NOMO-1 treated with DMSO at 0.1 percent for 48 hours (cell line): ENCODE data around the gene SLC1A2.

ENCODE experiments used
- DNase-seq: peaks from one replicate; lab custom pipeline; 2025; ENCODE audit not compliant: unreplicated experiment; lab: John Stamatoyannopoulos, UW

The SLC1A2 gene

DNA sequence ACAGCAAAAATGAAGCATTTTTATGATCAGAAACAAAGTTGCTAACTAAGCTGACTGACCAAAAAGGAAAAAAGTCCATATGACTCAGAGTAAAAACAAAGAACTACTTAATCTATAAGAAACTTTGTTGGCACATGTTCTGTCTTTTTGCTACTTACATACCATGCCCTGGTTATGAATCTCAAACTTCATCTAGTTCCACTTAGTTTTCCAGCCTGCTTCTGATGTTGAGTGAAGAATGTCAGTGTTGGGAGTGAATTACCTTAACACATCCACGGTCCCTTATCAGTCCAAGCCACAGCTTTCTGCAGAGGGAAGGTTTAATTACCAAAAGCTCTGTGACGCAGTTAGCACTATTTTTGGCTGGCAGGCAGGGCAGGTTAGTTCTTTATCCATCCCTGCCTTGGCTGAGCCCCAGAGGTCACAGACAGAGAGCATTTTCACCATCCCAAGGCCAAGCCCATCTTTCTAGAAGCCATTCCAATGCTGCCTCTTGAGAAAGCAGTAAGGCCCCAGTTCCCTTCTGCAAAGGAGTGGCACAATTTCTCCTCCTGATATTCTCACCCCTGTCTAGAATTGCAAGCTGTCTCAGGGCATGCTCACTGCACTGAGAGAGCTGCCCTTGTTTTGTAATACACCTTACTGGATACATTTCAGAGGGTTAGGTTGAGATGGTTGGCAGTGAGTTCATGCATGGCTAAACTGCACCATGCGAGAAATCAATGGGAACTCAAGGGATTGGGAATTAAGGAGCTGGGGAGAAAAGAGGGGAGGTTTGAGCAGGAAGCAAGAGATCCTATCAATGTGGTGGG lies 67.1 kb downstream of the SLC1A2 start:
- DNase-seq: peak; percentile 9

DNA sequence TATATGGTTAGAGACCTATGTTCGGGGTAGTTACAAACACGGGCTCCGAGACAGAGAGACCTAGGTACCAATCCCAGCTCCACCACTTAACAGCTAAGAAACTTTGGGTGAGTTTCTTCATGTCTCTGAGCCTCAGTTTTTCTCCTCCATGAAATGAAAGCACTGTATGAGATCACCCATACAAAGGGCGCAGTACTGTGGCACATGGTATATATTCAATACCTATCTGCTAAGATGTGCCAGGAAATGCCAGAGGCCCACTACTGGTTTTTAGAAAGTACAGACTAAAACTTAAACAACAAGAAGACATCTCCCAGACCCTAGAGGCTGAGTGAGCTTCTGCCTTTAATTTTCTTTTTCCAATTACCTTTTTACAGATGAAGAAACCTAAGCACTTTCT lies 69.5 kb downstream of the SLC1A2 start:
- DNase-seq: no peak

DNA sequence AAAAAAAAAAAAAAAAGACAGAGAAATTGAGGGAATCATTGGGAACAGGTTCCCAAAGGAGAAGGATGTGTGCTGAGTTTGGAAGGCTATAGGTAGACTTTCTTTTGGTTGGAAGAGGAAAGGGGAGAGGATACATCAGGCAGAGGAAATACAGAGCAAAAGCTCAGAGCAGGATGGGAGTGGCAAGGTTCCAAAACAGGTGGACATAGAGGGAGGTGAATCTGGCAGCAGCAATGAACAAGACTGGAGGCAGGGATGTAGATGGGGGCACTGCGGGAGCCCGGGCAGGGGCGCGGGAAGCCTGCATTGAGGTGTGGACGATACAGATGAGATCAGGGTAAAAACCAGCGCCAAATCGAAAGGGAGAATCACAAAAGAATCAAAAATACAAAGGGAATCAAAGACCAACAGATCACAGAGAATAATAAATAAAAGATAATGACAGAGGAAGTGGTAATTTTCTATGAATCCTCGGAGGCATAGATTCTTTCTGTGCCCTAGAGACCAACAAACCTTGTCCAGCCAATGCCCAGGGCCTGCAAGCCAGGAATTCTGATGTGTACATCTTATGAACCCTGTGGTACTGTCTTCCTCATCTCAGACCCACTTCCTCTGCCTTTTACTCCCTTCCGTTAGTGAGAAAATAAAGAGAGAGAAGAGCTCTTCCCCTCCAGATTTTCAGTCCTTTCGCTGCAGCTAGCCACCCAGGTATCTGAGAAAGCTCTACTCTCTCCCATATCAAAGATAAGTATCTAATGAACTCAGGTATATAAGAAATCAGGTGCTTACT lies 70.3 kb downstream of the SLC1A2 start:
- no peak for DNase-seq

DNA sequence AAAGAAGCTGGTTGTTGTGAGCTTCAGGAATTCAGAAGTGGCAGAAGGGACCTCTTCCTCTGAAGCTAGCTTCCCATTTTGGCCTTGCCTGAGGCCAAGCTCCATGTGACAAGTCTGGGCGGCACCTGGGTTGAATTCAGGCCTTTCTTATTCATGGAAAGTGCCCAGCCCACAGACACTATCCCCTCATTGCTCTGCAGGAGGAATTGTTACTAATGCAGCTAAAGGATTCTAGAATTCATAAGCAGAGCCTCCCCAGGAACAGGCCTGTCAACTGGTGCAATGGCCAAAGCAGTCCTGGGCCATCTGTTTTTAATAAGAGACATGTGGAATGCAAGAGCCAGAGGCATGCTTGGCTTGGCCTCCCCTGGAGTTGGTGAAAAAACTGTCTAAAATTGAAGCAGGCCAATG lies 71.4 kb downstream of the SLC1A2 start:
- no peak for DNase-seq

DNA sequence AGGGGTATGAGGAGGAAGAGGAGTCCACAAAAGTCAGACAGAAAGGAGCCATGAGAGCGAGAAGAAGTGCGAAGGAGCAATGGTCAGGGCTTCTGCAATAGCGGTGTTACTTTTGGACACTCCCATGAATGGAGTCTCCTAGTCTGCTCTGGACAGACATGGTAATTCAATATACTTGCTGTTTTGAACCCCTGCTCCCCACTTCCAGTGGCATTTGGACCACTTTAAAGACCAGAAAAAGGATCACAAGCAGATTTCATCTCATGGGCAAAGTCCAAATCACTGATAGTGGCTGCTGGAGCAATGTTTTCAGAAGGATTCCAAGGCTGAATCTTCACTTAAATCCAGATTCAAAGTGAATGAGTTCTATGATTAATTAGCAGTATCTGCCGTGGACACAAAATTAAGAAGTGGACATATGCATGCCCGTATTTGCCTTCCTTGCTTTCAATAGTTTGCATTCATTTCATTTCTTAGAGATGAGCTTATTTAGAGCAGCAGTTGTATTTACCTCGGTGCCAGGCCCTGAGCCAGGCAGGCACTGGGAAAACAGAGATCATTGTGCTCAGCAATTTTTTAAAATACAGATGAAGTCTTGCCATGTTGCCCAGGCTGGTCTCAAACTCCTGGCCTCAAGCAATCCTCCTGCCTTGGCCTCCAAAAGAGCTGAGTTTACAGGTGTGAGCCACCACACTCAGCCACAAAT lies 72.0 kb downstream of the SLC1A2 start:
- no peak for DNase-seq

DNA sequence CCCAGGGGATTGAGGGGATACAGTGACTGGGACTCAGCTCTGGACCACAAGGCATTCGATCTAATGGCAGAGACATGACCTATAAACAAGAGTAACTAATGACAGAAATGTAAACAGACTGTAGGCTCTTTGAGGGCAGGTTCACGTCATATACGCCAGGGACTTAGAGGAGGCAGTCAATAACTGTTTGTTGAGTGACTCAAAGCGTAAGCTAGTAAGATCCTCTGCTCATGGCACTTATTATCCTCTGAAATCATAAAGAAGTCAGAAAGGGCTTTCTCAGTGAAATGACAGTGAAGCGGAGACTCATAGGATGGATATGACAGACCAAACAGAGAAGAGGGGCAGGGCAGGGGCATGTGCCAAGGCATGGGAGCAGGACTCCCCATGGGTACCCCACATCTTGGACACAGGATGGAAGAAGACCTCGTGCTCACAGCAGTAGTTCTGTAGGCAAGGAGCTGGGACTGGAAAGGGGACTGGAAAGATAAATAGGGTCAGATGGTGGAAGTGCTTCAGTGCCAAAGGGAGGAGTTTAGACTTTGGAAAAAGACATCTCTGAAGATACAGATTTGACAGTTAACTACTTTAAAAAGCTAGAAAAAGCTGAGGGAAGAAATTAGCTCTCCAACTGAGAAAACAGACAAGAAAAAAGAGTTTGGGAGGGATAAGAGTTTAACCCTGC lies 72.7 kb downstream of the SLC1A2 start:
- no peak for DNase-seq

DNA sequence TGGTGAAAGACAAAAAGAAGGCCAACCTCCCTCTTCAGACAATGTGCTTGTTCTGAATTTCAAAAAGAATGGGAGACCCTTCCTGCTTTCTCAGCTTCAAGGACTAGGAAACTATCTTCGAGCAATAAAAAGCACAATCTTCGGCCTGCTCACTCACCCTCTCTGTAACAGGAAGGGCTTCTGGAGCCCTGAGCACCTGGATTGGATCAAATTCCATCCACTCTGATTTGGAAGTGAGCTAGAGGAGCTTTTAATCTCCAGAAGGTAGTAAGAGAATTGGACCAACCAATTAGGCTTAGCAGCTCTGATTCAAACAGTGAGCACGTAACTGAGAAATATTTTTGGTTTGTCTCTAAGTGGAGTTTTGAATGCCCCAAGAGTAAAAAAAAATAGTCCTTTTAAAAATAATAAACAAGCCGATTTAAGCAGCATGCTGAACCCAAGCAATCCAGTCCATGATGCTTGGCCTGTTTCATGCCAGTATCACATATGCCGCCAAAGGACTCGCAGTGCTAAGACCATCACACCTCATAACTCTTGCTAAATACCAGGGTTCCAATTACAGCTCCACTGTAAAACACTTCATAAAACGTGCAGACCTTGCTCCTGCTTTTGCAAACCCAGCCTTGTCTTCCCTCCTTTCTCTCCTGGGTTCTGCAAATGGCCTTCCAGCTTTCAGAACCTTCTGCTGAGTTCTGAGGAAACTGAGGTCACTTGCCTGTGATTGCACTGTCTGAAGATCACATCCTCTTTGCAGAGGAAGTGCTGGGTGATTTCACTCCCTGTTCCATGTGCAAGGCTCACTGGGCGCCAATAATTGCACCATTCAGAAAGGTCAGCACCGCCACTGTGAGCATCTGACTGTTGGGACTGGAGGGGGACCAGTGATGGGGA lies 74.4 kb downstream of the SLC1A2 start:
- peak; percentile 45 for DNase-seq

DNA sequence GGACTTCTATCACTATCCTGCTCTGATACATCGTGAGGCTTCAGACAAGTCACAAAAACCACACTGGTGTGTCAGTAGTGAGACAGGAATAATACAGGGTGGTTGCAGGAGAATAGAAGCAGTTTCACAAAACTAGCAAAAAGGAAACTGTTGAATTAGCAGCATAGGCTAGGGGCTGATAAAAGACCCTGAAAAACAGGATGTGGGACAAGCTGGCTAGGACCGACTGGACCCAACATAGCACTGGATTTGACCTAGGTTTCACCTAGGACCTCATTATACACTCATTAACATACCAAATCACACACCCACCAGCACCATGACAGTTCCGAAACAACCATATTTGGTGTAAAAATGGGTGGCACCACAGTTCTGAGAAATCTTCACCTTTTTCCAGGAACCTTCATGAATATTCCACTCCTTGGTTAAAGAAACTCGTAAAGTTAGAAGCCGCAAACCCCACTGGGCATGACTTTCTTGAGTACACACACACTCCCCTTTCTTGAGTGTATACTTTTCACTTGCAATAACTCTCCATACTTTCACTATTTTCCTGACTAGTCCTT lies 76.2 kb downstream of the SLC1A2 start:
- no peak for DNase-seq

DNA sequence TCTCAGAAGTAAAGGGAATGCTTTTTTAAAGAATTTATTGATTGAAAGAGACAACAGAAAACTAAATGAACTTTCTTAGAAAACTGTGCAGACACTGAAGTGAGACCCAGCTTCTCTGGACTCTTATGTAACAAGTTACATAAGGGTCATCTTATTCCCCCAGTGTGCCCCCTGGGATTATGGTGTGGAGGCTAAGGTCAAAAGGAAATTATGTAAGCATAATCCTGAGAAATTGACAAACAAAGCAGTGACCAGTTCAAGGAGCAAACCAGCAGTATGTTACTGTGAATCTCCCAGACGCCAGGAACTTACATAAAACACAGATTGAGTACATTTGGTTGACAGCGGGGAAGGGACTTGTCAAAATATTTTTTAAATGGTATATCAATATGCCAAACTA lies 78.6 kb downstream of the SLC1A2 start:
- DNase-seq: no peak

DNA sequence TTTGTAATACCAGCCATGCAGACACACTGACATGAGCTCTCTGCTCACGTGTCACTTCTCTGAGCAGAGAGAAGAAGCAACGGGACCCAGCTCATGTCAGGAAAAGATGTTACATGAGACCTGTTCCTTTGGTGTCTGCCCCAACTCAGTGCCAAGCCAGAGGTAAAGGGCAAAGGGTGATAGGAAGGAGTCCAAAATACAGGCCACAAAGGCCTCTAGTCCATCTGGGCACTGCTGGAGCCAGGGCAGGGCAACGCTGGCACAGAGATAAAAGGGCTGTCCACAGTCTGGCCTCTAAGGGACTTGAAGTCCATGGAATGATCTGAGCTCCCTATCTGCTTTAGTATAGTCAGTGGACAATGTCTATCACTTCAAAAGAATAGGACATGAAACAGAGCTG lies 79.3 kb downstream of the SLC1A2 start:
- no peak for DNase-seq

DNA sequence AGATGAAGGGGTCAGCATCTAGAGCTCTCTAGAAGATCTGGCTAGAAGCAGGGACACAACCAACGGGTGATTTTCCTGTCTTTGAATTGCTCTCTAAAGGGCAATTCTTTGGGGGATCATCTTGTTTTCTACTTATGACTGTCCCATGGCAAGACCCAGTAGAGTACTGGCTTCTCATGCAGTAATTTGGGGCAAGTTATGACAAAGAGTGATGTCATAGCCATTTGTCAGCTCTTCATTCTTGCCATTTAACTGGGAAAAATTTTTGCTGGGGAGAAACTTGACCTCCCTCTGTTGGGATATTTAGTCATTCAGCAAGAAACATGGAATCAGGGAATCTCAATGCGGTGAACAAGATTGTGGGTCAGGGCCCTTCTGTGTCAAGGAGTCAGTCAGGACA lies 80.4 kb downstream of the SLC1A2 start:
- DNase-seq: no peak

DNA sequence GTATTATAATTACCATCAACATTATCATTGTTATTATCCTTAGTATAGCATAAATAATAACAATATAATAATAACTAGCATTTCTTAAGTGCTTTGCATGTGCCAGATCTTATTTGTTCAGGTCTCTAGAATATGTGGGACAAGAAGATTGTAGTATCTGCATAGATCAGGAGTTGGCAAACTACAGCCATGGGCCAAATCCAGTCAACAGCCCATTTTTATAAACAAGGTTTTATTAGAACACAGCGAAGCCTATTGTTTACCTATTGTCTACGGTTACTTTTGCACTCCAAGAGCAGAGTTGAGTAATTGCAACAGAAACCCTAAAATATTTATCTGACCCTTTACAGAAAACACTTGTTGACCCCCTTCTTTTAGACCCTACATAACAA lies 81.4 kb downstream of the SLC1A2 start:
- no peak for DNase-seq

DNA sequence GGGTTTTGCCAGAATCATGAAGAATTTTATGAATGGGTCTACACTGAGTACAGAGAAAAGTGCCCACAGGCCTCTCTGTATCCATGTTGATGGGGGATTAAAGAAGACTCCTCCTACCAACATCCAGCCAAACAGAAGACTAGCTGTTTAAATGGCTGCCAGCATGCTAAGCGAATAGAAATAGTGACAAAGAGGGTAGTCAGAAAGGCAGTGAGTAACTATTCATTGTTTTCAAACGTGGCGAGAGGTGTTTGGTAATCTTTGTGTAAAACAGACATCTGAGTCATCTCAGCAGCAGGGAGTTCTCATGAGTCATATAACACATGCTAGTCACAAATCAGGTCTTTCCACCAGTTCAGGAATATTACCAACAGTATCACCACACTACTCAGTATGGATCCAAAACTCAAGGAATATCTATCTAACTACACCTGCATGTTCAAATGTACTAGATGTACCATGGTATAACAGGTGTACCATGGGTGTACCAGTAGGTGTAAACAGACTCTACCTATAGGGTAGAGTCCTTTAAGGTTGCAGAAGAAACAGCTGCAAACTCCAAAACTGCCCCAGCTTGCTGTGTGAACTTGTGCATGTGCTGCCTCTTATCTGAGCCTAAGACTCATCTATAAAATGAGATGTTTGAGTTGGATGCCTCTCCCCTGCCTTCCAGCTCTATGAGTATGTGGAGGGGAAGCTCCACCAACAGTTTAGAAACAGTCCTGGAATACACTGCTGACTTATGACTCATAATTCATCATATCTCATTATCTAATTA lies 82.0 kb downstream of the SLC1A2 start:
- DNase-seq: peak; percentile 69

DNA sequence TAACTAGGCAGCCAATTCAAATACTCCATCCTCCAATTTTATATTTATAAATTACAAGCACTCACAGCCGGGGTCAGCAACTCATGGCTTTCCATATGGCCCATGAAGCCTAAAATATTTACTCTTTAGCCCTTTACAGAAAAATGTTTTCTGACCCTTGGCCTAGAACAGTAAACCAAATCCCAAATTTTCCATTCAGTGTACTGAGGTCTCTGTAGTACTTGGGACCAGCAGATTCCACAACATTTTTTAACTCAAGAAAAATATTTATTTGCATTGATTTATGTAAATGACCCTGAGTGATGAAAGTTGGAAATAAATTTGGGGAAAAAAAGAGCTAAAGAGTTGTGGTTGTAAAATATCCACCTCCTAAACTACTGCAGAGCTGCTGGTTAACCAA lies 82.6 kb downstream of the SLC1A2 start:
- DNase-seq: no peak

DNA sequence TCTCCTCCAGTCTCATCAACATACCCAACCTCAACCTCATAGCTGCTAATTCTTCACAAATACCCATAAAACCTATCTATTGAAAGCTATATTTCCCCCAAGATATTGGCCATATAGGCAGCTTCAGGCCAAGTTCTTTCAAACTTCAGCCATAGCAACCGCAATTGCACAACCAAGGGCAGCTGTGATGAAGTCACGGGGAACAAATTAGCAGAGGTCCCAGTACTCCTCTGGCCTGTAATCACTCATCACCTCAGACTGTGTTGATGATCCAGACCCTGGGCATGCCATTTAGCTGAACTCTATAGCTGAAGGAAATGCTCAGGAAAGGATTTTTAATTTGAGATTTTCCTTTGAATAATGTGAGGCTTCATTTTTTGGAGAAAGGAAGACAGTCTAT lies 84.1 kb downstream of the SLC1A2 start:
- no peak for DNase-seq

DNA sequence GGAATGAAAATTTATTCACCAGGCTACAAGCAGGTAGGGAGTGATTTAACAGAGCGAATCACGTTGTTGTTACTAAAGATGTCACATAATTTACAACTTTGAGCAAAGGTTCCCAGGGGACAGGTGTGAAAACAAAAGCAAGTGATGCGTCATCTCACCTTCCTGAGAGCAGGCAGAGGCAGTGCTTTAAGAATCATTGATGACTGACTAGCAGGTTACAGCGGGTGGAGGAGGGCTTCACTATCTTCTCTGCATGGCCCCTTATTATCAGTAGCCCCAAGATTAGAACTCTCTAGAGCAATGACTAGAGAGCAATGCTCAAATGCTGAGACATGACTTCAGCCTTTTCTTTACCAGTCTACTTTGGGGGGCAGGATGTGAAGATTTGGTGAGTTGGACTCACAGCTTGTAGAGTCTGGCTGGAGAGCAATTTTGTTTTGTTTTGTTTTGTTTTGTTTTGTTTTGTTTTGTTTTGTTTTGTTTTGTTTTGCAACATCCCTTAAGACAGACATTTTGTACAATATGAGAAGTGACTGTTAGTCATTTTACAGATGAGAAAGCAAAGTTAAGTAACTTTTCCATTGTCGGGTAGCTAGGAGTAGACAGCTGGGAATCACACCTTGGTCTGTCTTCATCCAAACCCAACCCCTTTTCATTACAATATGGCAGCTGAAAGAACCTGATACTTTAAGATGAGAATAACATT lies 84.8 kb downstream of the SLC1A2 start:
- DNase-seq: no peak

DNA sequence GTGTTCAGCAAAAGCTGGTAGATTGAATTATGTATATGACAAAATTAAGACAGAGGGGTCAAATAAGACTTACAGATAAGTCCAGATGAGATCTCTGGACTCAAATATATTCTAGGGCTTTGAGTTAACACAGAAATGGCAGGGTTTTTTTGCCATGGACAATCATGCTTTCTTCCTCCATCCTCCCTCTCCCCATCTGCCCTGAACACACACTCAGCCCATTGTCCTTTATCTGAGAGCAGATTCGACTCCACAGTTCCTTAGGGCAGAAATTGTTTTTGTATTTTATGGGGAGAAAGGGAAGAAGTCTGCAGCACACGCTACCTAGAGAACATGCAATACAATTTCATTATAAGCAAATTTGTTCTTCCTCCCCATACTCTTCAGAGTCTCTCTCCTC lies 86.8 kb downstream of the SLC1A2 start:
- DNase-seq: no peak

DNA sequence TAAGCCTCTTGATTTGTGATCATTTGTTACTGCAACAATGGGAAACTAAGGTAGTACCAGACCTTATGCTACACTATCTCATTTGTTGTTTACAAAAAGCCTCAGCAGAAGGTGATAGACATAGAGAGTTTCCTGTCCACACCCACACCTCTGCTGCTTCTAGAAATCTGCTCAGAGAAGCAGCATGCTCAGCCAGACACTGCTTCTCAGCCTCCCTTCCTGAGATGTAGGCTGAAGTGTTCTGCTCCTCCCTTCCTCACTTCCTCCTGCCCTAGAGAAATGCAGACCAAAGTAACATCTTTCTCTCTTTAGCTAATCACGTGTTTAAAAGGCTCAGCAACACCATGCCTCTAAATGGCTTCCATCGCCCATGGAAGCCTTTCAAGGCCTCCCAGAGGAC lies 88.4 kb downstream of the SLC1A2 start:
- DNase-seq: peak; percentile 2
